Mucosa of stomach (tissue), 1 donor: ENCODE measurements around the gene PAX5.

Experiments used
- H3K27me3 ChIP-seq: one replicate; pipeline ENCODE4 v1.7.0; 2013; ENCODE audit warnings: mild to moderate bottlenecking, low read length; ENCODE audit not compliant: control insufficient read depth, insufficient read depth
- H3K36me3 ChIP-seq: one replicate; pipeline ENCODE4 v1.7.0; 2013; ENCODE audit warnings: low read length; ENCODE audit not compliant: control insufficient read depth, insufficient read depth
- H3K4me1 ChIP-seq: one replicate; pipeline ENCODE4 v1.7.0; 2013; ENCODE audit warnings: mild to moderate bottlenecking, low read length; ENCODE audit not compliant: control insufficient read depth, insufficient read depth
- H3K4me3 ChIP-seq: one replicate; pipeline ENCODE4 v1.7.0; 2013; ENCODE audit warnings: low read length
- H3K9ac ChIP-seq: one replicate; pipeline ENCODE4 v1.7.0; 2013; ENCODE audit warnings: mild to moderate bottlenecking, low read length, moderate library complexity
- H3K9me3 ChIP-seq: one replicate; pipeline ENCODE4 v1.7.0; 2013; ENCODE audit warnings: mild to moderate bottlenecking, low read length, moderate library complexity; ENCODE audit not compliant: control insufficient read depth
- donor health status: Pancreatic carcinoma.

PAX5 gene

GRCh38 chr9:36897478-36897877 lies 136.6 kb downstream of the PAX5 start:
- Histone ChIP-seq H3K9me3 (no peaks in the 10 kb centered on the region), H3K4me3 (no peak overlapping the region), H3K27me3 (no peaks in the 10 kb centered on the region), H3K9ac (no peak overlapping the region), H3K4me1 (no peaks in the 10 kb centered on the region), H3K36me3 (no peaks in the 10 kb centered on the region)

- Histone ChIP-seq H3K36me3 (no peaks in the 10 kb centered on the region), H3K9ac (no peak overlapping the region), H3K4me1 (no peaks in the 10 kb centered on the region), H3K27me3 (no peaks in the 10 kb centered on the region), H3K9me3 (no peaks in the 10 kb centered on the region), H3K4me3 (no peak overlapping the region)
These were observed 137.0 kb downstream of the PAX5 start for GRCh38 chr9:36897019-36897418.

- no peaks in the 10 kb centered on the region for H3K36me3 ChIP-seq
- H3K9ac ChIP-seq, result no peak overlapping the region
- no peaks in the 10 kb centered on the region for H3K4me1 ChIP-seq
- H3K9me3 ChIP-seq, result no peaks in the 10 kb centered on the region
- no peaks in the 10 kb centered on the region for H3K27me3 ChIP-seq
- no peak overlapping the region for H3K4me3 ChIP-seq
These were observed 137.8 kb downstream of the PAX5 start for GRCh38 chr9:36896296-36896695.

GRCh38 chr9:36895744-36896260 lies 138.3 kb downstream of the PAX5 start:
- H3K9ac ChIP-seq, result no peak overlapping the region
- H3K27me3 ChIP-seq, result no peaks in the 10 kb centered on the region
- no peaks in the 10 kb centered on the region for H3K4me1 ChIP-seq
- no peak overlapping the region for H3K4me3 ChIP-seq
- H3K9me3 ChIP-seq, result no peaks in the 10 kb centered on the region
- H3K36me3 ChIP-seq, result no peaks in the 10 kb centered on the region

- H3K9me3 ChIP-seq, result no peaks in the 10 kb centered on the region
- H3K9ac ChIP-seq, result no peak overlapping the region
- no peak overlapping the region for H3K4me3 ChIP-seq
- H3K27me3 ChIP-seq, result peaks cover 6% of the 10 kb centered on the region
- H3K36me3 ChIP-seq, result no peaks in the 10 kb centered on the region
- H3K4me1 ChIP-seq, result no peaks in the 10 kb centered on the region
These were observed 139.3 kb downstream of the PAX5 start for GRCh38 chr9:36894695-36895310.

- no peak overlapping the region for H3K9ac ChIP-seq
- no peak overlapping the region for H3K4me3 ChIP-seq
- H3K27me3 ChIP-seq, result peaks cover 6% of the 10 kb centered on the region
- H3K9me3 ChIP-seq, result no peaks in the 10 kb centered on the region
- H3K36me3 ChIP-seq, result no peaks in the 10 kb centered on the region
- H3K4me1 ChIP-seq, result no peaks in the 10 kb centered on the region
These were observed 140.2 kb downstream of the PAX5 start for GRCh38 chr9:36893911-36894310.

- Histone ChIP-seq H3K4me3 (no peak overlapping the region), H3K36me3 (no peaks in the 10 kb centered on the region), H3K9me3 (no peaks in the 10 kb centered on the region), H3K4me1 (no peaks in the 10 kb centered on the region), H3K9ac (no peak overlapping the region), H3K27me3 (peaks cover 6% of the 10 kb centered on the region)
These were observed 140.9 kb downstream of the PAX5 start for GRCh38 chr9:36893184-36893583.

GRCh38 chr9:36892279-36892678 lies 141.8 kb downstream of the PAX5 start:
- Histone ChIP-seq H3K36me3 (no peaks in the 10 kb centered on the region), H3K27me3 (peaks cover 6% of the 10 kb centered on the region), H3K4me3 (no peak overlapping the region), H3K4me1 (no peaks in the 10 kb centered on the region), H3K9ac (no peak overlapping the region), H3K9me3 (no peaks in the 10 kb centered on the region)

- Histone ChIP-seq H3K9me3 (no peaks in the 10 kb centered on the region), H3K4me1 (no peaks in the 10 kb centered on the region), H3K9ac (no peak overlapping the region), H3K27me3 (peaks cover 6% of the 10 kb centered on the region), H3K36me3 (no peaks in the 10 kb centered on the region), H3K4me3 (no peak overlapping the region)
These were observed 142.7 kb downstream of the PAX5 start for GRCh38 chr9:36891341-36891811.

GRCh38 chr9:36889844-36890243 lies 144.2 kb downstream of the PAX5 start:
- Histone ChIP-seq H3K4me3 (no peak overlapping the region), H3K27me3 (peaks cover 8% of the 10 kb centered on the region), H3K4me1 (no peaks in the 10 kb centered on the region), H3K36me3 (no peaks in the 10 kb centered on the region), H3K9ac (no peak overlapping the region), H3K9me3 (no peaks in the 10 kb centered on the region)

- Histone ChIP-seq H3K9ac (no peak overlapping the region), H3K4me3 (no peak overlapping the region), H3K9me3 (no peaks in the 10 kb centered on the region), H3K27me3 (peaks cover 11% of the 10 kb centered on the region), H3K36me3 (no peaks in the 10 kb centered on the region), H3K4me1 (no peaks in the 10 kb centered on the region)
These were observed 145.5 kb downstream of the PAX5 start for GRCh38 chr9:36888551-36888950.

GRCh38 chr9:36884721-36885120 lies 149.3 kb downstream of the PAX5 start:
- no peak overlapping the region for H3K9ac ChIP-seq
- H3K27me3 ChIP-seq, result peaks cover 8% of the 10 kb centered on the region

GRCh38 chr9:36882594-36882993 lies 151.5 kb downstream of the PAX5 start:
- H3K9me3 ChIP-seq, result no peaks in the 10 kb centered on the region
- peaks cover 8% of the 10 kb centered on the region for H3K27me3 ChIP-seq
- H3K4me3 ChIP-seq, result no peak overlapping the region
- no peak overlapping the region for H3K9ac ChIP-seq
- peaks cover 8% of the 10 kb centered on the region for H3K4me1 ChIP-seq
- H3K36me3 ChIP-seq, result no peaks in the 10 kb centered on the region

More at GRCh38 chr9:36884721-36885120, 149.3 kb downstream of the PAX5 start:
- H3K36me3 ChIP-seq, result no peaks in the 10 kb centered on the region
- H3K9me3 ChIP-seq, result no peaks in the 10 kb centered on the region
- H3K4me3 ChIP-seq, result no peak overlapping the region
- peaks cover 2% of the 10 kb centered on the region for H3K4me1 ChIP-seq
